ENCODE data around the gene ENPP1.

ENPP1 gene

DNA sequence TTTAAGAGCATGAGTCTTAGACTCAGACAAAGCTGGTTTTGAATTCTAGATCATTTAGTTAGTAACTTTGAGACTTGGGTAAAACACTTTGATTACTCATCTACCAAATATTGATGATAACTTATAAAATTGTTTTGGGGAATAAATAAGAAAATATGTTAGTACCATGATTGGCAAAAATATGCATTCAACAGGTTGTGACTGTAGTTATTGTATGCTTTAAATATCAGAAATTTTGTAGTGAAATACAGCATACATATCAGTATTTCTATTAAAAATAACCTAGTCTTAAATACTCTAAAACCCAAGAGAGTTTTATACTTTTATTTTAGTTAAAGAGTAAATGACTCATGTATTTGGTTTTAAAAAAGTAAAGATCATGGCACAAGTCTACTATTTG, 68.7 kb downstream of the ENPP1 start:
- no peak for FAIRE-seq
- DNase-seq (ENCODE audit: insufficient read length, low spot score), result no peak
- TF ChIP-seq TAF1 (IDR thresholded peaks at IDR 0.05; ENCODE audit: low read depth, low read length) (no peak), SPI1 (IDR thresholded peaks at IDR 0.05; ENCODE audit: low read depth, low read length) (no peak), POU2F2 (IDR thresholded peaks at IDR 0.05; ENCODE audit: low read depth, low read length) (no peak), POLR2A (IDR thresholded peaks at IDR 0.05; ENCODE audit: low read depth, low read length) (no peak), POLR2AphosphoS5 (IDR thresholded peaks at IDR 0.05; ENCODE audit: low read depth, low read length) (no peak), PAX5 (IDR thresholded peaks at IDR 0.05; ENCODE audit: insufficient read depth, low read length, severe bottlenecking) (no peak)

DNA sequence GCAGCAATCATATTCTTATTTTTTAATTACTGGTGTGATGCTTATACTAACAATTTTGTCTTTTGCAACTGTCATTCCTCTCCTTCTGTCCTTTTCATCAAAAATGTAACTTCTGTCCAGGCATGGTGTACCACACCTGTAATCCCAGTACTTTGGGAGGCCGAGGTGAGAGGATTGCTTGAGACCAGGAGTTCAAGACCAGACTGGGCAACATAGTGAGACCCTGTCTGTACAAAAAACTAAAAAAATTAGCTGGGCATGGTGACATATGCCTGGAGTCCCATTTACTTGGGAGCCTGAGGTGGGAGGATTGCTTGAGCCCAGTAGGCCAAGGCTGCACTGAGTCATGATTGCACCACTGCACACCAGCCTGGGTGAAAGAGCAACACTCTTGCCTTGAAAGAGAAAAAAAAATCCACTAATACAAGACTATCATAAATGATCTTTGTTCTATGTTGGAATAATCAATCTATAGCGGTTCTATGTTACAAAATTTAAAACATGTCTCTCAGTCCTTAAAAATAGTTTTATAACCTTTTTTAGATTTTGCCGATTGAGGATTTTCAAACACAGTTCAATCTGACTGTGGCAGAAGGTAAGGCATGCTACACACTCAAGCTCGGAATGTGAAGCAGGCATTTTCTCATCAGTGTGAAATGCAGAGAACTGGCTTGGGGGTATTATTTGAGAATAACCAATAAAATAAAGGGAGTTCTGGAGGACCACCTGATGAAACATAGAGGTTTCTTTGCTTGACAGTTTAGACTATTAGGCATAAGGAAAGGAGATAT, 70.4 kb downstream of the ENPP1 start:
- DNase-seq (ENCODE audit: insufficient read length, low spot score) (no peak), FAIRE-seq (no peak)
- TF ChIP-seq SPI1 (IDR thresholded peaks at IDR 0.05; ENCODE audit: low read depth, low read length) (no peak), POU2F2 (IDR thresholded peaks at IDR 0.05; ENCODE audit: low read depth, low read length) (no peak), TAF1 (IDR thresholded peaks at IDR 0.05; ENCODE audit: low read depth, low read length) (no peak), POLR2AphosphoS5 (IDR thresholded peaks at IDR 0.05; ENCODE audit: low read depth, low read length) (no peak), PAX5 (IDR thresholded peaks at IDR 0.05; ENCODE audit: insufficient read depth, low read length, severe bottlenecking) (no peak), POLR2A (IDR thresholded peaks at IDR 0.05; ENCODE audit: low read depth, low read length) (no peak)

- DNase-seq (ENCODE audit: insufficient read length, low spot score) (no peak), FAIRE-seq (no peak)
- TF ChIP-seq POLR2AphosphoS5 (IDR thresholded peaks at IDR 0.05; ENCODE audit: low read depth, low read length) (no peak), POU2F2 (IDR thresholded peaks at IDR 0.05; ENCODE audit: low read depth, low read length) (no peak), POLR2A (IDR thresholded peaks at IDR 0.05; ENCODE audit: low read depth, low read length) (no peak), SPI1 (IDR thresholded peaks at IDR 0.05; ENCODE audit: low read depth, low read length) (no peak), TAF1 (IDR thresholded peaks at IDR 0.05; ENCODE audit: low read depth, low read length) (no peak), PAX5 (IDR thresholded peaks at IDR 0.05; ENCODE audit: insufficient read depth, low read length, severe bottlenecking) (no peak)
Observed at GRCh38 chr6:131883016-131883415, 75.2 kb downstream of the ENPP1 start.

- FAIRE-seq (no peak), DNase-seq (ENCODE audit: insufficient read length, low spot score) (no peak)
- no peak for TF ChIP-seq POLR2AphosphoS5 (IDR thresholded peaks at IDR 0.05; ENCODE audit: low read depth, low read length)
- TF ChIP-seq TAF1 (IDR thresholded peaks at IDR 0.05; ENCODE audit: low read depth, low read length), result no peak
- TF ChIP-seq SPI1 (IDR thresholded peaks at IDR 0.05; ENCODE audit: low read depth, low read length), result no peak
- no peak for TF ChIP-seq POU2F2 (IDR thresholded peaks at IDR 0.05; ENCODE audit: low read depth, low read length)
- no peak for TF ChIP-seq POLR2A (IDR thresholded peaks at IDR 0.05; ENCODE audit: low read depth, low read length)
- no peak for TF ChIP-seq PAX5 (IDR thresholded peaks at IDR 0.05; ENCODE audit: insufficient read depth, low read length, severe bottlenecking)
Observed at GRCh38 chr6:131885237-131885636, 77.4 kb downstream of the ENPP1 start.

DNA sequence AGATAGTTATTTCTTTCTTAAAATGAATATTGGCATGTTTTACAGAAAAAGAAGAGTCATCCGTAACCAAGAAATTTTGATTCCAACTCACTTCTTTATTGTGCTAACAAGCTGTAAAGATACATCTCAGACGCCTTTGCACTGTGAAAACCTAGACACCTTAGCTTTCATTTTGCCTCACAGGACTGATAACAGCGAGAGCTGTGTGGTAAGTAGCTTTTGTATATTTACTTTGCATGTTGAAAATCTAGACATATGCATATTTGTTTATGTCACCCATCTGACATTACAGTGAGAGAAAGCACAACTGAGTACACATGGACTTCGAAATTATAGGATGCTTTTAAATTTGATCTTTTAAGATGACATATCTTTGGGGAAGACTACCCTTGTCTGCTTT, 78.7 kb downstream of the ENPP1 start:
- DNase-seq (ENCODE audit: insufficient read length, low spot score) (no peak), FAIRE-seq (peak; percentile 5)

GRCh38 chr6:131890091-131890490, 82.3 kb downstream of the ENPP1 start:
- DNase-seq (ENCODE audit: insufficient read length, low spot score) (no peak), FAIRE-seq (no peak)
- TF ChIP-seq POLR2AphosphoS5 (IDR thresholded peaks at IDR 0.05; ENCODE audit: low read depth, low read length) (no peak), PAX5 (IDR thresholded peaks at IDR 0.05; ENCODE audit: insufficient read depth, low read length, severe bottlenecking) (no peak), POLR2A (IDR thresholded peaks at IDR 0.05; ENCODE audit: low read depth, low read length) (no peak), SPI1 (IDR thresholded peaks at IDR 0.05; ENCODE audit: low read depth, low read length) (no peak), POU2F2 (IDR thresholded peaks at IDR 0.05; ENCODE audit: low read depth, low read length) (no peak), TAF1 (IDR thresholded peaks at IDR 0.05; ENCODE audit: low read depth, low read length) (no peak)

More for the DNA sequence above, 78.7 kb downstream of the ENPP1 start:
- TF ChIP-seq POU2F2 (IDR thresholded peaks at IDR 0.05; ENCODE audit: low read depth, low read length) (no peak), SPI1 (IDR thresholded peaks at IDR 0.05; ENCODE audit: low read depth, low read length) (no peak)

GRCh38 chr6:131893198-131893597, 85.4 kb downstream of the ENPP1 start:
- no peak for DNase-seq (ENCODE audit: insufficient read length, low spot score)
- FAIRE-seq, result no peak
- TF ChIP-seq SPI1 (IDR thresholded peaks at IDR 0.05; ENCODE audit: low read depth, low read length) (no peak), POU2F2 (IDR thresholded peaks at IDR 0.05; ENCODE audit: low read depth, low read length) (no peak), TAF1 (IDR thresholded peaks at IDR 0.05; ENCODE audit: low read depth, low read length) (no peak), POLR2A (IDR thresholded peaks at IDR 0.05; ENCODE audit: low read depth, low read length) (no peak), PAX5 (IDR thresholded peaks at IDR 0.05; ENCODE audit: insufficient read depth, low read length, severe bottlenecking) (no peak), POLR2AphosphoS5 (IDR thresholded peaks at IDR 0.05; ENCODE audit: low read depth, low read length) (no peak)

DNA sequence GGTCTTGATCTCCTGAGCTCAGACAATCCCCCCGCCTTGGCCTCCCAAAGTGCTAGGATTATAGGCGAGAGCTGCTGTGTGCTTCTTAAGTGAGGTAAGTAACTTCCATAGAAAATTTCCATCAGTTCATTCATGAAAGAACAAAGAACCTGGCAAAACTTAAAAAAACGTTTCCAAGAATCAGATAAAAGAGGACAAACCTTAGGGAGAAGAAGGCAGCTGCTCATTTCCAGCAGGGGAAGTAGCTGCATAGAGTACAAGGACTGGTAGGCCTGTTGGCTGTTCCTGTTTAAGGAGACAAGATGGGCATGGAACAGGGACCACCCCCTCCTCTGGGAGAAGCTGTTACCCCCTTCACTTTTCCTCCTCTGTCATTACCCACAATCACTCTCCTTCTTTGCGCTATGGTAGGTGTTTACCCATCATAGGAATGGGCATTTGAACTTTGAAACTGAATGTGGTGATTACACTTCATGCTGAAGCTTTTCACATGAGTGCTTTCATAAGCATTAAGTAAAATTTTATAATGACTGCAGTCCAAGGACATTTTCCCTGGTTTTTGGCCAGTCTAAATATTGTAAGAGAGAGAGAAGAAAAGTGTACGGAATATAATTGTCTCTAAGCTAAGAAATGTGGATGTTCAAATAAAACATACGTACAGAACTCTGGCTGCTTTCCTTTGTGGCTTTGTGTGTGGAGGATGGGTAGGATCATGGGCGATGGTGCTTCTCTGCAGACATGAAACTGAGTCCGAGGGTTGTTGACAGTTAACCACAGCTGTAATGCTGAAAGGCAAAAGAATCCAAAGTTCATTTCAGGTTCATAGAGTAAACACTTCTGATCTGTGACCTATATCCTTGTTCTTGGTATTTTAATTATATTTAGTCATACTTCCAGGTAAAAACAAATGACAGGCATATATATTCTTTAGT, 86.9 kb downstream of the ENPP1 start:
- FAIRE-seq (no peak), DNase-seq (ENCODE audit: insufficient read length, low spot score) (no peak)
- TF ChIP-seq TAF1 (IDR thresholded peaks at IDR 0.05; ENCODE audit: low read depth, low read length) (no peak), POLR2A (IDR thresholded peaks at IDR 0.05; ENCODE audit: low read depth, low read length) (no peak), PAX5 (IDR thresholded peaks at IDR 0.05; ENCODE audit: insufficient read depth, low read length, severe bottlenecking) (no peak)

- DNase-seq (ENCODE audit: insufficient read length, low spot score) (no peak), FAIRE-seq (no peak)
- TF ChIP-seq SPI1 (IDR thresholded peaks at IDR 0.05; ENCODE audit: low read depth, low read length) (no peak), POLR2AphosphoS5 (IDR thresholded peaks at IDR 0.05; ENCODE audit: low read depth, low read length) (no peak), TAF1 (IDR thresholded peaks at IDR 0.05; ENCODE audit: low read depth, low read length) (no peak), POU2F2 (IDR thresholded peaks at IDR 0.05; ENCODE audit: low read depth, low read length) (no peak), POLR2A (IDR thresholded peaks at IDR 0.05; ENCODE audit: low read depth, low read length) (no peak), PAX5 (IDR thresholded peaks at IDR 0.05; ENCODE audit: insufficient read depth, low read length, severe bottlenecking) (no peak)
Observed at GRCh38 chr6:131897050-131897435, 89.2 kb downstream of the ENPP1 start.
